Sigmoid colon (tissue), 7 donors: ENCODE results near the gene NEK6. TPM values are rescaled to one million over a fixed set of nuclear protein-coding genes. Genes with fewer than 3 reads are reported as not detected.

Source experiments
- DNase-seq: peaks from one replicate; pipeline ENCODE4 v3.0.0-alpha.2; 2019
- H3K27ac ChIP-seq, 4 donors: fragments of 200-600 bp; sonication (generic); one replicate each; pipeline ENCODE4 v1.5.1; 2016 to 2019; ENCODE audit warnings: mild to moderate bottlenecking in 1 of 4
- H3K27me3 ChIP-seq, 3 donors: fragments of 200-600 bp; sonication (generic); one replicate each; pipeline ENCODE4 v1.5.1; 2019; ENCODE audit warnings: mild to moderate bottlenecking in 1 of 3
- H3K36me3 ChIP-seq, 4 donors: fragments of 200-600 bp; sonication (generic); one replicate each; pipeline ENCODE4 v1.5.1; 2016 to 2019
- H3K4me1 ChIP-seq, 4 donors: fragments of 200-600 bp; sonication (generic); one replicate each; pipeline ENCODE4 v1.5.1; 2017 to 2019
- H3K4me3 ChIP-seq, 4 donors: fragments of 200-600 bp; sonication (generic); one replicate each; pipeline ENCODE4 v1.5.1; 2017 to 2019; ENCODE audit warnings: mild to moderate bottlenecking in 2 of 4, moderate library complexity in 1 of 4
- H3K9me3 ChIP-seq, 4 donors: fragments of 200-600 bp in 3 of 4; sonication (generic) in 3 of 4; one replicate each; pipeline versions ENCODE4 v1.5.1 to v1.6.1; 2013 to 2019
- CTCF ChIP-seq, 4 experiments: fragments of 450-650 bp in 3 of 4; fragments of 200-600 bp in 1 of 4; IDR thresholded peaks; one replicate each; pipeline ENCODE4 v1.5.1; 2016 to 2019; ENCODE audit warnings: antibody characterized with exemption in 4 of 4, mild to moderate bottlenecking in 3 of 4, moderate library complexity in 2 of 4
- EP300 ChIP-seq, 4 donors: sonication (generic); formaldehyde crosslinking; IDR thresholded peaks; one replicate each; pipeline ENCODE4 v1.6.1; 2017; ENCODE audit warnings: antibody characterized with exemption in 4 of 4
- POLR2A ChIP-seq, 2 donors: fragments of 450-650 bp; IDR thresholded peaks; one replicate each; pipeline ENCODE4 v1.6.1; 2016; ENCODE audit warnings: antibody characterized with exemption in 2 of 2, mild to moderate bottlenecking in 2 of 2, moderate library complexity in 2 of 2
- POLR2AphosphoS5 ChIP-seq, 4 donors: sonication (generic); formaldehyde crosslinking; IDR thresholded peaks; one replicate each; pipeline ENCODE4 v1.6.1; 2017; ENCODE audit warnings: antibody characterized with exemption in 4 of 4
- WGBS, 2 donors: extraction: QIAGEN DNeasy Blood & Tissue Kit; methylation state at CpG; one replicate each; pipeline ENCODE4 v1.1.7; 2013; 5-methylcytosine and 5-hydroxymethylcytosine counted together
- intact Hi-C: fragments of 100-400 bp; cut with DNase I; formaldehyde crosslinking; loops from one replicate; pipeline ENCODE4 v1.15.1; 2023
- polyA plus RNA-seq, 3 donors: library from polyadenylated mRNA; stranded (reverse); fragments of 200-250 nt; gene quantifications; one replicate each; pipeline ENCODE4 v1.2.3, GENCODE V29; 2013
- total RNA-seq, 4 donors: library from RNA; depleted of rRNA; stranded (reverse); fragments of >200 nt; gene quantifications; one replicate each; pipeline ENCODE4 v1.1.0, GENCODE V29; 2016
- donor health status: healthy with polysubstance abuse.
- donor health status: Bipolar disorder and iron deficiency.
- donor health status: healthy.

NEK6 gene
- total and polyA plus RNA-seq, 7 donors, result 8.2 to 36.2 (median 18.7) TPM

GRCh38 chr9:124260769-124261603, 3.2 kb downstream of the NEK6 start:
- Histone ChIP-seq H3K9me3 (no peaks in the 10 kb centered on the region), H3K4me3 (peak overlapping the region in 1 of 4 donors; percentile 9), H3K27ac (peak overlapping the region; percentile 78 to 96 (median 89)), H3K27me3 (no peaks in the 10 kb centered on the region), H3K4me1 (peaks cover 0 to 82% (median 57%) of the 10 kb centered on the region in 4 donors), H3K36me3 (no peaks in the 10 kb centered on the region)
- intact Hi-C loops, result no loop called here
- 42 to 50% methylated on average over 15 of the region's 15 CpGs for WGBS, 2 donors
- DNase-seq, result no peak
- TF ChIP-seq CTCF (IDR thresholded peaks at IDR 0.05) (no peak), POLR2AphosphoS5 (IDR thresholded peaks at IDR 0.05) (peak in 2 of 4 donors; percentile 16 to 33)

- intact Hi-C loops, result no loop called here
- peak overlapping the region; percentile 78 to 96 (median 89) for H3K27ac ChIP-seq
- H3K36me3 ChIP-seq, result no peaks in the 10 kb centered on the region
- no peaks in the 10 kb centered on the region for H3K9me3 ChIP-seq
- 81 to 83% methylated on average over 13 of the region's 13 CpGs for WGBS, 2 donors
- DNase-seq, result no peak
- peak overlapping the region in 1 of 4 donors; percentile 9 for H3K4me3 ChIP-seq
- H3K4me1 ChIP-seq, result peaks cover 0 to 91% (median 67%) of the 10 kb centered on the region in 4 donors
- no peaks in the 10 kb centered on the region for H3K27me3 ChIP-seq
- no peak for TF ChIP-seq EP300 (IDR thresholded peaks at IDR 0.05)
- TF ChIP-seq CTCF (IDR thresholded peaks at IDR 0.05), result no peak
- TF ChIP-seq POLR2AphosphoS5 (IDR thresholded peaks at IDR 0.05), result no peak
- TF ChIP-seq POLR2A (IDR thresholded peaks at IDR 0.05), result no peak
Observed at GRCh38 chr9:124261736-124262648, 4.2 kb downstream of the NEK6 start.

- Histone ChIP-seq H3K9me3 (no peaks in the 10 kb centered on the region), H3K27ac (peak overlapping the region in 3 of 4 donors; percentile 78 to 96 (median 89)), H3K27me3 (no peaks in the 10 kb centered on the region), H3K4me1 (peaks cover 0 to 91% (median 71%) of the 10 kb centered on the region in 4 donors), H3K36me3 (no peaks in the 10 kb centered on the region), H3K4me3 (no peak overlapping the region)
- DNase-seq, result no peak
- WGBS, 2 donors, result 87 to 89% methylated on average over 5 of the region's 5 CpGs
- TF ChIP-seq CTCF (IDR thresholded peaks at IDR 0.05) (no peak), EP300 (IDR thresholded peaks at IDR 0.05) (no peak), POLR2A (IDR thresholded peaks at IDR 0.05) (no peak), POLR2AphosphoS5 (IDR thresholded peaks at IDR 0.05) (no peak)
- intact Hi-C loops, result no loop called here
Observed at GRCh38 chr9:124262649-124262972, 4.9 kb downstream of the NEK6 start.

GRCh38 chr9:124263213-124263612, 5.5 kb downstream of the NEK6 start:
- Histone ChIP-seq H3K36me3 (no peaks in the 10 kb centered on the region), H3K4me3 (no peak overlapping the region), H3K27ac (peak overlapping the region; percentile 13 to 96 (median 58)), H3K9me3 (no peaks in the 10 kb centered on the region), H3K4me1 (peaks cover 0 to 97% (median 77%) of the 10 kb centered on the region in 4 donors), H3K27me3 (no peaks in the 10 kb centered on the region)
- TF ChIP-seq CTCF (IDR thresholded peaks at IDR 0.05) (no peak), EP300 (IDR thresholded peaks at IDR 0.05) (no peak), POLR2AphosphoS5 (IDR thresholded peaks at IDR 0.05) (no peak), POLR2A (IDR thresholded peaks at IDR 0.05) (no peak)
- WGBS, 2 donors, result 73 to 85% methylated on average over 11 of the region's 11 CpGs
- DNase-seq, result no peak
- intact Hi-C loops, result no loop called here
